ENCODE data around the gene PEA15. TPM values are rescaled to one million over a fixed set of nuclear protein-coding genes. Genes with fewer than 3 reads are reported as not detected.

The PEA15 gene
- total RNA-seq, 2 donors from 2014 or later, result 48.7 to 49.4 TPM

GRCh38 chr1:160227561-160227960 is 22.4 kb downstream of the PEA15 start:
- Mint-ChIP-seq H3K4me3 (no peak overlapping the region), H3K27ac (no peak overlapping the region), H3K36me3 (ENCODE audit: low read depth) (peaks cover 47% of the 10 kb centered on the region), H3K9me3 (no peaks in the 10 kb centered on the region), H3K4me1 (no peaks in the 10 kb centered on the region), H3K27me3 (no peaks in the 10 kb centered on the region)
- no peak for ATAC-seq (replicated peaks)

- H3K4me3 Mint-ChIP-seq, result no peak overlapping the region
- H3K36me3 Mint-ChIP-seq (ENCODE audit: low read depth), result peaks cover 56% of the 10 kb centered on the region
- ATAC-seq (replicated peaks), result no peak
- no peak overlapping the region for H3K27ac Mint-ChIP-seq
- no peaks in the 10 kb centered on the region for H3K4me1 Mint-ChIP-seq
- no peaks in the 10 kb centered on the region for H3K9me3 Mint-ChIP-seq
- H3K27me3 Mint-ChIP-seq, result no peaks in the 10 kb centered on the region
These were observed 23.2 kb downstream of the PEA15 start for GRCh38 chr1:160228431-160228830.

GRCh38 chr1:160232911-160233310 is 27.7 kb downstream of the PEA15 start:
- Mint-ChIP-seq H3K36me3 (ENCODE audit: low read depth) (peaks cover 100% of the 10 kb centered on the region), H3K4me1 (peaks cover 9% of the 10 kb centered on the region)
- no peak for ATAC-seq (replicated peaks)

GRCh38 chr1:160236806-160237205 is 31.6 kb downstream of the PEA15 start:
- peaks cover 100% of the 10 kb centered on the region for H3K36me3 Mint-ChIP-seq (ENCODE audit: low read depth)
- H3K27me3 Mint-ChIP-seq, result no peaks in the 10 kb centered on the region
- H3K4me3 Mint-ChIP-seq, result no peak overlapping the region
- ATAC-seq (replicated peaks), result no peak
- H3K9me3 Mint-ChIP-seq, result no peaks in the 10 kb centered on the region
- H3K27ac Mint-ChIP-seq, result peak overlapping the region; percentile 44
- peaks cover 12% of the 10 kb centered on the region for H3K4me1 Mint-ChIP-seq

More at GRCh38 chr1:160232911-160233310, 27.7 kb downstream of the PEA15 start:
- Mint-ChIP-seq H3K27me3 (no peaks in the 10 kb centered on the region), H3K9me3 (no peaks in the 10 kb centered on the region), H3K4me3 (no peak overlapping the region), H3K27ac (peak overlapping the region; percentile 16)

- no peak for ATAC-seq (replicated peaks)
- Mint-ChIP-seq H3K4me1 (peaks cover 12% of the 10 kb centered on the region), H3K27ac (no peak overlapping the region), H3K27me3 (no peaks in the 10 kb centered on the region), H3K9me3 (no peaks in the 10 kb centered on the region), H3K4me3 (no peak overlapping the region), H3K36me3 (ENCODE audit: low read depth) (peaks cover 100% of the 10 kb centered on the region)
These were observed 32.4 kb downstream of the PEA15 start for GRCh38 chr1:160237558-160237957.

- Mint-ChIP-seq H3K4me1 (peaks cover 12% of the 10 kb centered on the region), H3K4me3 (no peak overlapping the region), H3K27me3 (no peaks in the 10 kb centered on the region), H3K9me3 (no peaks in the 10 kb centered on the region), H3K36me3 (ENCODE audit: low read depth) (peaks cover 100% of the 10 kb centered on the region), H3K27ac (peak overlapping the region; percentile 73)
- no peak for ATAC-seq (replicated peaks)
These were observed 33.2 kb downstream of the PEA15 start for GRCh38 chr1:160238408-160238807.

GRCh38 chr1:160239582-160240299 is 34.6 kb downstream of the PEA15 start:
- Mint-ChIP-seq H3K27ac (peak overlapping the region; percentile 73), H3K4me1 (peaks cover 4% of the 10 kb centered on the region), H3K4me3 (no peak overlapping the region), H3K36me3 (ENCODE audit: low read depth) (peaks cover 100% of the 10 kb centered on the region), H3K27me3 (no peaks in the 10 kb centered on the region), H3K9me3 (no peaks in the 10 kb centered on the region)
- no peak for ATAC-seq (replicated peaks)

- Mint-ChIP-seq H3K27ac (no peak overlapping the region), H3K4me3 (no peak overlapping the region), H3K36me3 (ENCODE audit: low read depth) (peaks cover 77% of the 10 kb centered on the region), H3K9me3 (no peaks in the 10 kb centered on the region), H3K27me3 (no peaks in the 10 kb centered on the region), H3K4me1 (peaks cover 13% of the 10 kb centered on the region)
- ATAC-seq (replicated peaks), result no peak
These were observed 38.6 kb downstream of the PEA15 start for GRCh38 chr1:160243767-160244166.

GRCh38 chr1:160244209-160244608 is 39.0 kb downstream of the PEA15 start:
- H3K27me3 Mint-ChIP-seq, result no peaks in the 10 kb centered on the region
- no peak overlapping the region for H3K4me3 Mint-ChIP-seq
- H3K27ac Mint-ChIP-seq, result no peak overlapping the region
- no peaks in the 10 kb centered on the region for H3K9me3 Mint-ChIP-seq
- peaks cover 73% of the 10 kb centered on the region for H3K36me3 Mint-ChIP-seq (ENCODE audit: low read depth)
- H3K4me1 Mint-ChIP-seq, result peaks cover 13% of the 10 kb centered on the region
- no peak for ATAC-seq (replicated peaks)

GRCh38 chr1:160245434-160245833 is 40.2 kb downstream of the PEA15 start:
- H3K9me3 Mint-ChIP-seq, result no peaks in the 10 kb centered on the region
- peak overlapping the region; percentile 16 for H3K27ac Mint-ChIP-seq
- H3K4me3 Mint-ChIP-seq, result no peak overlapping the region
- no peaks in the 10 kb centered on the region for H3K27me3 Mint-ChIP-seq
- no peak for ATAC-seq (replicated peaks)
- H3K36me3 Mint-ChIP-seq (ENCODE audit: low read depth), result peaks cover 71% of the 10 kb centered on the region
- H3K4me1 Mint-ChIP-seq, result peaks cover 10% of the 10 kb centered on the region

GRCh38 chr1:160247053-160247452 is 41.9 kb downstream of the PEA15 start:
- no peak for ATAC-seq (replicated peaks)
- Mint-ChIP-seq H3K36me3 (ENCODE audit: low read depth) (peaks cover 71% of the 10 kb centered on the region), H3K4me1 (peaks cover 10% of the 10 kb centered on the region), H3K9me3 (no peaks in the 10 kb centered on the region), H3K4me3 (no peak overlapping the region), H3K27ac (peak overlapping the region; percentile 17), H3K27me3 (no peaks in the 10 kb centered on the region)

- Mint-ChIP-seq H3K27me3 (no peaks in the 10 kb centered on the region), H3K9me3 (no peaks in the 10 kb centered on the region), H3K4me3 (no peak overlapping the region), H3K4me1 (peaks cover 4% of the 10 kb centered on the region), H3K27ac (no peak overlapping the region), H3K36me3 (ENCODE audit: low read depth) (peaks cover 70% of the 10 kb centered on the region)
- no peak for ATAC-seq (replicated peaks)
These were observed 45.8 kb downstream of the PEA15 start for GRCh38 chr1:160251011-160251410.

GRCh38 chr1:160251687-160252526 is 46.7 kb downstream of the PEA15 start:
- H3K4me3 Mint-ChIP-seq, result no peak overlapping the region
- ATAC-seq (replicated peaks), result peak; percentile 81
- peak overlapping the region; percentile 6 for H3K27ac Mint-ChIP-seq
- peaks cover under 1% of the 10 kb centered on the region for H3K4me1 Mint-ChIP-seq
- no peaks in the 10 kb centered on the region for H3K9me3 Mint-ChIP-seq
- peaks cover 71% of the 10 kb centered on the region for H3K36me3 Mint-ChIP-seq (ENCODE audit: low read depth)
- no peaks in the 10 kb centered on the region for H3K27me3 Mint-ChIP-seq

GRCh38 chr1:160255781-160256300 is 50.7 kb downstream of the PEA15 start:
- Mint-ChIP-seq H3K9me3 (no peaks in the 10 kb centered on the region), H3K4me3 (no peak overlapping the region), H3K4me1 (peaks cover 18% of the 10 kb centered on the region), H3K27ac (no peak overlapping the region), H3K36me3 (ENCODE audit: low read depth) (peaks cover 85% of the 10 kb centered on the region), H3K27me3 (no peaks in the 10 kb centered on the region)
- ATAC-seq (replicated peaks), result no peak
